A549 (cell line): ENCODE data around the gene ATRAID. TPM values are rescaled to one million over a fixed set of nuclear protein-coding genes. Genes with fewer than 3 reads are reported as not detected.

Source experiments
- ATAC-seq, 2 experiments: fragments of 200-7000 bp in 1 of 2; fragments of >200 bp in 1 of 2; cut with Nextera tagmentation in 1 of 2; cut with Tn5 transposase in 1 of 2; 3 replicates each; pipeline versions ENCODE4 v1.8.0 to v1.9.1; 2018 to 2020; ENCODE audit warnings: mild to moderate bottlenecking in 1 of 2, moderate library complexity in 1 of 2
- CTCF ChIA-PET: fragments of 300-600 bp; sonication (Branson Sonifier 250); formaldehyde crosslinking; extraction: SDS; loops from one replicate; lab custom pipeline; 2021; ENCODE audit warnings: antibody characterized with exemption, inconsistent platforms; lab: Yijun Ruan, JAX
- POLR2A ChIA-PET: fragments of 350-600 bp; formaldehyde crosslinking; extraction: SDS; loops from one replicate; lab custom pipeline; 2021; ENCODE audit warnings: antibody characterized with exemption, inconsistent platforms; lab: Yijun Ruan, JAX
- DNase-seq, 2 experiments: peaks; one replicate each; pipeline versions ENCODE4 v3.0.0 to v3.0.0-alpha.2; 2011 to 2016; ENCODE audit warnings: low read depth in 1 of 2, low spot score in 1 of 2
- FAIRE-seq: peaks from 2 replicates; lab custom pipeline; 2011; peaks lifted over from hg19 to GRCh38; lab: Jason Lieb, UNC
- H3K27ac ChIP-seq, 2 experiments: fragments of >200 bp; sonication (Bioruptor Twin); formaldehyde crosslinking; 3 replicates each; pipeline ENCODE4 v1.5.1; 2016 to 2017
- H3K4me1 ChIP-seq: fragments of >200 bp; sonication (Bioruptor Twin); formaldehyde crosslinking; 3 replicates; pipeline ENCODE4 v1.6.1; 2016
- H3K4me2 ChIP-seq: fragments of >200 bp; sonication (Bioruptor Twin); formaldehyde crosslinking; 3 replicates; pipeline ENCODE4 v1.6.1; 2016
- H3K4me3 ChIP-seq: fragments of >200 bp; sonication (Bioruptor Twin); formaldehyde crosslinking; 3 replicates; pipeline ENCODE4 v1.5.1; 2016
- H3K9me3 ChIP-seq: fragments of >200 bp; sonication (Bioruptor Twin); formaldehyde crosslinking; 3 replicates; pipeline ENCODE4 v1.6.1; 2016
- BHLHE40 ChIP-seq: IDR thresholded peaks from 2 replicates; pipeline ENCODE4 v1.6.1; 2012; ENCODE audit warnings: low read depth, low read length, inconsistent platforms
- EHF ChIP-seq: fragments of 250-450 bp; sonication (Bioruptor Pico); IDR thresholded peaks from 2 replicates; pipeline ENCODE4 v1.5.0; 2020; ENCODE audit warnings: mild to moderate bottlenecking
- EP300 ChIP-seq, 2 experiments: fragments of >200 bp; sonication (Bioruptor Twin); formaldehyde crosslinking; IDR thresholded peaks; 2 replicates in 1 of 2; 3 replicates in 1 of 2; pipeline ENCODE4 v1.6.1; 2016 to 2017
- ESRRA ChIP-seq: fragments of 150-350 bp; IDR thresholded peaks from 2 replicates; pipeline ENCODE4 v1.6.1; 2014; ENCODE audit warnings: mild to moderate bottlenecking, low read length, borderline replicate concordance
- FOSL2 ChIP-seq, 2 experiments: fragments of 450-650 bp in 1 of 2; fragments of >200 bp in 1 of 2; sonication (Bioruptor Twin) in 1 of 2; formaldehyde crosslinking; IDR thresholded peaks; 2 replicates each; pipeline versions ENCODE4 v1.5.0 to v1.6.1; 2016 to 2020; ENCODE audit warnings: mild to moderate bottlenecking in 1 of 2, moderate library complexity in 1 of 2
- FOXS1 ChIP-seq: fragments of 250-450 bp; sonication (Bioruptor Pico); IDR thresholded peaks from 2 replicates; pipeline ENCODE4 v1.5.0; 2020; ENCODE audit warnings: mild to moderate bottlenecking, moderate library complexity
- KDM1A ChIP-seq: fragments of 200-600 bp; sonication (generic); IDR thresholded peaks from 2 replicates; pipeline ENCODE4 v1.6.1; 2016; ENCODE audit warnings: low read depth, mild to moderate bottlenecking
- KDM5A ChIP-seq: fragments of 200-600 bp; sonication (generic); IDR thresholded peaks from 2 replicates; pipeline ENCODE4 v1.6.1; 2016; ENCODE audit warnings: antibody characterized with exemption, mild to moderate bottlenecking
- MAFK ChIP-seq: fragments of 450-650 bp; IDR thresholded peaks from 2 replicates; pipeline ENCODE4 v1.6.1; 2014; ENCODE audit not compliant: partially characterized antibody
- PHF8 ChIP-seq: fragments of 200-600 bp; sonication (generic); IDR thresholded peaks from 2 replicates; pipeline ENCODE4 v1.6.1; 2016; ENCODE audit warnings: low read depth, mild to moderate bottlenecking, antibody characterized with exemption, moderate library complexity, borderline replicate concordance
- POLR2AphosphoS2 ChIP-seq: conservative IDR thresholded peaks from 2 replicates; pipeline ENCODE4 v1.6.1; 2012; ENCODE audit warnings: low read length, improper control_type of control experiment, inconsistent platforms
- RARB ChIP-seq: fragments of 250-450 bp; sonication (Bioruptor Pico); IDR thresholded peaks from 2 replicates; pipeline ENCODE4 v1.8.0; 2021; ENCODE audit warnings: mild to moderate bottlenecking, moderate library complexity
- RCOR1 ChIP-seq: fragments of 150-350 bp; IDR thresholded peaks from 2 replicates; pipeline ENCODE4 v1.6.1; 2014; ENCODE audit warnings: antibody characterized with exemption, low read length, low read depth
- RNF2 ChIP-seq: fragments of 200-600 bp; sonication (generic); IDR thresholded peaks from 2 replicates; pipeline ENCODE4 v1.6.1; 2016; ENCODE audit warnings: low read depth, mild to moderate bottlenecking, antibody characterized with exemption, moderate library complexity, borderline replicate concordance
- SMC3 ChIP-seq: fragments of >200 bp; sonication (Bioruptor Twin); formaldehyde crosslinking; IDR thresholded peaks from 3 replicates; pipeline ENCODE4 v1.6.1; 2018; ENCODE audit warnings: inconsistent platforms
- ZC3H11A ChIP-seq: fragments of 450-650 bp; IDR thresholded peaks from 2 replicates; pipeline ENCODE4 v1.6.1; 2014; ENCODE audit warnings: antibody characterized with exemption, mild to moderate bottlenecking
- WGBS: methylation state at CpG from one replicate; pipeline ENCODE4 v1.1.6; 2017; ENCODE audit errors: missing lambda C conversion rate; 5-methylcytosine and 5-hydroxymethylcytosine counted together
- polyA plus RNA-seq, 4 experiments: library from polyadenylated mRNA; depleted of rRNA in 3 of 4; stranded (reverse); fragments of >200 nt; fragmentation: RNase III in 1 of 4; extraction: RNeasy Plus Mini Kit Qiagen cat#74134 plus additional on column Dnase treatment in 1 of 4; gene quantifications; 2 replicates in 3 of 4; 3 replicates in 1 of 4; pipeline ENCODE4 v1.2.3, GENCODE V29; 2011 to 2017
- TF ChIP-seq, protein P1 (sequence below): IDR thresholded peaks from 2 replicates; pipeline ENCODE4 v1.6.1; 2012
- TF ChIP-seq, protein P2 (sequence below): fragments of >200 bp; sonication (Bioruptor Twin); formaldehyde crosslinking; IDR thresholded peaks from 3 replicates; pipeline ENCODE4 v1.6.1; 2016
- TF ChIP-seq, protein P3 (sequence below): fragments of 250-450 bp; sonication (Bioruptor Pico); IDR thresholded peaks from 2 replicates; pipeline ENCODE4 v1.5.0; 2020; ENCODE audit warnings: low read depth, mild to moderate bottlenecking, moderate library complexity

The ATRAID gene
- polyA plus RNA-seq, 2 of the 4 experiments (the other 2 are of a cell fraction), result 176 to 346 TPM

DNA sequence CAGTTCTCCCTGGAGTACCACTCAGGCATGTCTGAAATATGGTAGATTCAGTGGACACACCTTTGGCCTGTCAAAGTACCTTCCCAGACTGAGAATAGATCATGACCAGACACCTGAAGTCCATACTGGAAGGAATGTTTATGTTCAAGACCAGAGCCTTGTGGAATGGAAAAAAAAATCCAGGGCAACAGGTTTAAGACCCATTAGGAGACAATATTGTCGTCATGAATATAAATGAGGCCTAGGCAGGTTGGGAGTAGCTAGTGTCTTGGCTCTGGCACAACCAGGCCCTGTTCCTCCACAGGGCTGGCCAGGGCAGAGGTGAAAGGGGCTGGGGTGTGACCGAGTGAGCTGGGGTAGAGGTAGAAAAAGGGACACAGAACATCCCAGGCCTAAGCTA is 13.2 kb upstream of the ATRAID start:
- no peak for FAIRE-seq

DNA sequence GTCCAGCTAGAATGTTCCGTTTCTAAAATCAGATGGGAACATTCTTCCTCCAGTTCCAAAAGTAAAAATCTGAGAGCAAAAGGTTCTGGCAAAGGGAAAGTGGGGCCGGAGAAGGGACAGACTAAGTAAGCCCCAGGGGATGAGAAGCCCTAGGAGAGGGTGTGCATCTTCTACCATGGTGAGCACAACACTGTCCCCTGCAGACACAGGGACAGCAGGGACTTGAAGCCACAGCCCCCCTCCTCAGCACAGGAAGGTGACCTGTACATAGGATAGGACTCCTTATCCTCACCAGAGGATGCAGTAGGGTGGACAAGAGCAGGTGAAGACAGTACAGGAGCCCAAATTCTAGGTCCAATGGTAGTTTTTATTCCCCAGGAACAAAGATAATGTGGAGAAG is 12.6 kb upstream of the ATRAID start:
- Histone ChIP-seq H3K4me1 (0 out of 3 replicates have a peak, but pooled peaks cover 3% of the 10 kb centered on the region), H3K4me2 (no peak overlapping the region), H3K27ac (no peak overlapping the region), H3K9me3 (no peaks in the 10 kb centered on the region), H3K4me3 (no peak overlapping the region)
- POLR2A ChIA-PET, result interaction anchor here (0.6 kb wide), 1 partner anchor 13 kb away, joined by 3 read pairs; the partner anchor contains the start of genes ATRAID and SLC5A6
- CTCF ChIA-PET, result interaction anchor here (0.9 to 1.0 kb wide), 2 partner anchors 15 to 104 kb away, joined by 3 read pairs; no protein-coding TSS in a partner anchor
- TF ChIP-seq RCOR1 (no peak), SMC3 (no peak), EP300 (IDR thresholded peaks at IDR 0.05) (no peak), EHF (no peak), RARB (CRISPR knock-in tag) (no peak), PHF8 (no peak)
- TF ChIP-seq, protein P1, sequence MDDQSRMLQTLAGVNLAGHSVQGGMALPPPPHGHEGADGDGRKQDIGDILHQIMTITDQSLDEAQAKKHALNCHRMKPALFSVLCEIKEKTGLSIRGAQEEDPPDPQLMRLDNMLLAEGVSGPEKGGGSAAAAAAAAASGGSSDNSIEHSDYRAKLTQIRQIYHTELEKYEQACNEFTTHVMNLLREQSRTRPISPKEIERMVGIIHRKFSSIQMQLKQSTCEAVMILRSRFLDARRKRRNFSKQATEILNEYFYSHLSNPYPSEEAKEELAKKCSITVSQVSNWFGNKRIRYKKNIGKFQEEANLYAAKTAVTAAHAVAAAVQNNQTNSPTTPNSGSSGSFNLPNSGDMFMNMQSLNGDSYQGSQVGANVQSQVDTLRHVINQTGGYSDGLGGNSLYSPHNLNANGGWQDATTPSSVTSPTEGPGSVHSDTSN, result no peak
- TF ChIP-seq, protein P2, sequence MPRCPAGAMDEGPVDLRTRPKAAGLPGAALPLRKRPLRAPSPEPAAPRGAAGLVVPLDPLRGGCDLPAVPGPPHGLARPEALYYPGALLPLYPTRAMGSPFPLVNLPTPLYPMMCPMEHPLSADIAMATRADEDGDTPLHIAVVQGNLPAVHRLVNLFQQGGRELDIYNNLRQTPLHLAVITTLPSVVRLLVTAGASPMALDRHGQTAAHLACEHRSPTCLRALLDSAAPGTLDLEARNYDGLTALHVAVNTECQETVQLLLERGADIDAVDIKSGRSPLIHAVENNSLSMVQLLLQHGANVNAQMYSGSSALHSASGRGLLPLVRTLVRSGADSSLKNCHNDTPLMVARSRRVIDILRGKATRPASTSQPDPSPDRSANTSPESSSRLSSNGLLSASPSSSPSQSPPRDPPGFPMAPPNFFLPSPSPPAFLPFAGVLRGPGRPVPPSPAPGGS, result no peak
- TF ChIP-seq, protein P3, sequence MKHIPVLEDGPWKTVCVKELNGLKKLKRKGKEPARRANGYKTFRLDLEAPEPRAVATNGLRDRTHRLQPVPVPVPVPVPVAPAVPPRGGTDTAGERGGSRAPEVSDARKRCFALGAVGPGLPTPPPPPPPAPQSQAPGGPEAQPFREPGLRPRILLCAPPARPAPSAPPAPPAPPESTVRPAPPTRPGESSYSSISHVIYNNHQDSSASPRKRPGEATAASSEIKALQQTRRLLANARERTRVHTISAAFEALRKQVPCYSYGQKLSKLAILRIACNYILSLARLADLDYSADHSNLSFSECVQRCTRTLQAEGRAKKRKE (CRISPR knock-in tag), result no peak
- DNase-seq (no peak), FAIRE-seq (no peak), ATAC-seq (peak in 1 of 2 experiments; percentile 7; a peak in 1 of 6 replicates)
- WGBS, result 85% methylated on average over 2 of the region's 2 CpGs

More for the DNA sequence above, 13.2 kb upstream of the ATRAID start:
- Histone ChIP-seq H3K4me3 (no peak overlapping the region), H3K27ac (no peak overlapping the region), H3K4me1 (0 out of 3 replicates have a peak, but pooled peaks cover 3% of the 10 kb centered on the region), H3K4me2 (no peak overlapping the region), H3K9me3 (no peaks in the 10 kb centered on the region)
- 89% methylated on average over 2 of the region's 2 CpGs for WGBS
- DNase-seq (no peak), ATAC-seq (no peak)
- ChIA-PET POLR2A (no interaction called here), CTCF (interaction anchor here (0.9 to 1.0 kb wide), 2 partner anchors 14 to 105 kb away, joined by 3 read pairs; no protein-coding TSS in a partner anchor)
- TF ChIP-seq KDM1A (no peak), RARB (CRISPR knock-in tag) (no peak), KDM5A (no peak)

DNA sequence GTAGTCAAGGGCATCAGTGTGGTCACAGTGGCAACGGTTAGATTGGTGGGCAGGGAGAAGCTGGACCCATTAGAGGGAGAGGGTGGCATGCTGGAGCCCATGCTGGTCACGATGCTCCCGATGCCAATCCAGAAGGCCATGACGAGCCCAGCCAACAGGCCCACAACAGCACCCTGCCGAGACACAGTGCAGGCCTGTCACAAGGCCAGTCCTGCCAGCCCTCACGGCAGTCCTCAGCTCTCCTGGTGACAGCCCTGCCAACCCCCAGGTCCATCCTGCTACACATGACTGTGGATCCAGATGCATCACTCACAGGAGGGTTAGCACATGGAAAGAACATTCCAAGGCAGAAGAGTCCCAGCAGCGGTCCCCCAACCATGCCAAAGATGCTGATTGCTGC is 10.2 kb upstream of the ATRAID start:
- Histone ChIP-seq H3K9me3 (no peaks in the 10 kb centered on the region), H3K27ac (no peak overlapping the region), H3K4me2 (no peak overlapping the region), H3K4me3 (no peak overlapping the region), H3K4me1 (no peaks in the 10 kb centered on the region)
- 95% methylated on average over 7 of the region's 7 CpGs for WGBS
- DNase-seq, result no peak
- POLR2A ChIA-PET, result no interaction called here
- CTCF ChIA-PET, result interaction anchor here (0.5 to 4.9 kb wide), 3 partner anchors 10 to 115 kb away, joined by 6 to 21 read pairs (median 7); partner anchors contain the start of gene KHK
- TF ChIP-seq ZC3H11A (no peak), BHLHE40 (no peak), POLR2AphosphoS2 (no peak), SMC3 (no peak), RNF2 (no peak), EHF (no peak), FOXS1 (CRISPR knock-in tag) (no peak), FOSL2 (IDR thresholded peaks at IDR 0.05) (no peak), FOSL2 (CRISPR knock-in tag; IDR thresholded peaks at IDR 0.05) (no peak), ESRRA (no peak), MAFK (no peak)
- no peak for FAIRE-seq
- no peak for ATAC-seq
